ENCODE results near the gene RNF182. TPM values are rescaled to one million over a fixed set of nuclear protein-coding genes. Genes with fewer than 3 reads are reported as not detected.
A peak's percentile ranks its signal among the peaks of the same experiment; 100 is the strongest.
"Not testable (repeated sequence)": the region's sequence is repeated elsewhere in the genome, so short reads cannot be mapped to it uniquely, and the experiment has no call there.

The RNF182 gene
- total RNA-seq: 1 to 10 TPM; 1.3 to 4.5 (median 3.0) TPM

GRCh38 chr6:13924949-13925881, at the start of gene RNF182:
TSS of gene RNF182 (plus strand) at chr6:13924952. CDS start at chr6:13977120, 52,168 bp downstream.
- Histone ChIP-seq H3K4me3 (replicated peaks in 1 of 3) (peak within 1 kb of the TSS in 2 of 3 donors; percentile 10 to 34), H3K4me1 (peaks cover 0 to 14% of the 10 kb centered on the region in 2 donors), H3K36me3 (no peaks in the 10 kb centered on the region), H3K27ac (peak within 1 kb of the TSS; percentile 18 to 64 (median 37)), H3K27me3 (no peaks in the 10 kb centered on the region), H3K9me3 (no peaks in the 10 kb centered on the region)
- 3 to 7% methylated on average over 14 to 20 of the region's 65 CpGs for WGBS, 2 donors
- intact Hi-C loops (cut with DNase I): no loop called here
- peak in 1 of 2 donors; percentile 65 for DNase-seq
- TF ChIP-seq CTCF (IDR thresholded peaks at IDR 0.05) (no peak), POLR2A (IDR thresholded peaks at IDR 0.05) (no peak)

GRCh38 chr6:13877051-13877450, 47.7 kb upstream of the RNF182 start:
- no peaks in the 10 kb centered on the region for H3K36me3 ChIP-seq
- TF ChIP-seq POLR2A (IDR thresholded peaks at IDR 0.05): no peak
- TF ChIP-seq CTCF (IDR thresholded peaks at IDR 0.05): no peak
- no peaks in the 10 kb centered on the region for H3K27me3 ChIP-seq
- H3K27ac ChIP-seq: no peak overlapping the region
- intact Hi-C loops (cut with DNase I): loop anchor here (10.0 kb wide), 1 partner anchor 82 kb away; no protein-coding TSS in a partner anchor
- no peak overlapping the region for H3K4me3 ChIP-seq (replicated peaks in 1 of 3)
- peaks cover 0 to 9% of the 10 kb centered on the region in 2 donors for H3K4me1 ChIP-seq
- DNase-seq: no peak
- no peaks in the 10 kb centered on the region for H3K9me3 ChIP-seq

GRCh38 chr6:13880061-13880663, 44.6 kb upstream of the RNF182 start:
- 79 to 80% methylated on average over 12 of the region's 12 CpGs for WGBS, 2 donors
- DNase-seq; H3K4me1 ChIP-seq; intact Hi-C loops (cut with DNase I); H3K27ac ChIP-seq; H3K9me3 ChIP-seq; H3K4me3 ChIP-seq (replicated peaks in 1 of 3); H3K36me3 ChIP-seq; H3K27me3 ChIP-seq: not testable (repeated sequence)

- H3K27me3 ChIP-seq: no peaks in the 10 kb centered on the region
- no peaks in the 10 kb centered on the region for H3K36me3 ChIP-seq
- TF ChIP-seq POLR2A (IDR thresholded peaks at IDR 0.05) (no peak), CTCF (IDR thresholded peaks at IDR 0.05) (no peak)
- no peaks in the 10 kb centered on the region for H3K9me3 ChIP-seq
- H3K27ac ChIP-seq: no peak overlapping the region
- DNase-seq: no peak
- intact Hi-C loops (cut with DNase I): no loop called here
- WGBS, 2 donors: 80 to 88% methylated on average over 8 to 9 of the region's 9 CpGs
- no peak overlapping the region for H3K4me3 ChIP-seq (replicated peaks in 1 of 3)
- no peaks in the 10 kb centered on the region for H3K4me1 ChIP-seq
These were observed 43.1 kb upstream of the RNF182 start for GRCh38 chr6:13881621-13882165.

- Histone ChIP-seq H3K27me3 (no peaks in the 10 kb centered on the region), H3K4me1 (no peaks in the 10 kb centered on the region), H3K9me3 (no peaks in the 10 kb centered on the region), H3K36me3 (no peaks in the 10 kb centered on the region), H3K27ac (no peak overlapping the region), H3K4me3 (replicated peaks in 1 of 3) (no peak overlapping the region)
- no peak for DNase-seq
- intact Hi-C loops (cut with DNase I): no loop called here
- no peak for TF ChIP-seq CTCF (IDR thresholded peaks at IDR 0.05)
- TF ChIP-seq POLR2A (IDR thresholded peaks at IDR 0.05): no peak
These were observed 40.8 kb upstream of the RNF182 start for GRCh38 chr6:13883966-13884365.

Data from thyroid gland (tissue), 4 donors.